ENCODE measurements around the gene TNFRSF13B.
"Not testable (repeated sequence)": the region's sequence is repeated elsewhere in the genome, so short reads cannot be mapped to it uniquely, and the experiment has no call there.

Gene TNFRSF13B

DNA sequence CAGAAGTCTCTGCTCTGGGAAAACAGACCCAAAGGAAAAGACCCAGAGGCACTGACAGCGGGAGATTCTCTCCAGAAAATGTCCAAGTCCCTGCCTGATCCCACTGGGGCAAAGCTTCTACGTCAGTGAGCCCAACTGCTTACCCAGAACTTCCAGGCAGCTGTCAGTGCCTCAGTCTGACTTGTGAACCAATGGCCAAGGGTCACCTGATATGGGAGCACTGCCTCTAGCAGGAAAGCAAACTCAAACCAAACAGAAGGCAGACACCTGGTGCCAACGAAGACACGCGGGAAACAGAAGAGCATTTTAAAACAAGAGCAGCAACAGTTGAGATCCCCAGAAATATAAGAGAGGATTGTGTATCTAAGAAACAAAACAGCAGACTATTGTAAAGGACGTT, 16.9 kb downstream of the TNFRSF13B start:
- H3K4me1 Mint-ChIP-seq, ATAC-seq, H3K4me3 Mint-ChIP-seq, H3K27ac Mint-ChIP-seq, DNase-seq: not testable (repeated sequence)
- peaks cover 0 to 22% of the 10 kb centered on the region in 2 donors for H3K9me3 Mint-ChIP-seq
- H3K27me3 Mint-ChIP-seq = peaks cover 69% of the 10 kb centered on the region

DNA sequence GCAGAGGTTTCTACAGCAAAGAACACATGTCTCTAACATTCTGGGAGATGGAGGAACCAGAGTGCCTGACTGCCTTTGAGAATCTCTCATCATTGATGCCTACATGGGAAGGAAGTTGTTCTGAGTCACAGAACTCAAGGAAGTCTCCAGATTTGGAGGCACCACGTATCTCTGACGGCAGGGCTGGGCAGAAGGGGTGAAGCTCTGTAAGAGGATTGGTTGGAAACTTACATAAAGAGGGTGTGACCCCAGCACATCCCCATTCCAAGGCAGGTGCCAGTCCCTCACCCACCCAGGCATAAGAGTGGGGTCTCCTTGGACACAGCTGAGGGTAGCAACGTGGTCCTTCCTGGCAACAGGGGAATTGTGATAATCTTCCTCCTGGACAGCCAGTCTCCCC, 17.4 kb downstream of the TNFRSF13B start:
- Mint-ChIP-seq H3K27me3 (peaks cover 64% of the 10 kb centered on the region), H3K9me3 (peaks cover 0 to 17% of the 10 kb centered on the region in 2 donors), H3K4me3 (no peak overlapping the region), H3K4me1 (no peaks in the 10 kb centered on the region), H3K27ac (no peak overlapping the region)
- DNase-seq = no peak
- ATAC-seq = no peak

DNA sequence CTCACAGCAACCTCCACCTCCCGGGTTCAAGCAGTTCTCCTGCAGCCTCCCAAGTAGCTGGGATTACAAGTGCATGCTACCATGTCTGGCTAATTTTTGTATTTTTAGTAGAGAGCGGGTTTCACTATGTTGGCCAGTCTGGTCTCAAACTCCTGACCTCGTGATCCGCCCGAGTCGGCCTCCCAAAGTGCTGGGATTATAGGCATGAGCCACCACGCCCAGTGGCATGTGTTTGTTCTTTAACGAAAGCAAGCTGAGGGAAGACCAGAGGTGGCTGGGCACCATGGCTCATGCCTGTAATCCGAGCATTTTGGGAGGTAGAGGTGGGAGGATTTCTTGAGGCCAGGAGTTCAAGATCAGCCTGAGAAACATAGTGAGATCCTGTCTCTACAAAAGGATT, 18.1 kb downstream of the TNFRSF13B start:
- ATAC-seq = no peak
- Mint-ChIP-seq H3K4me3 (no peak overlapping the region), H3K9me3 (peaks cover 5 to 22% of the 10 kb centered on the region in 2 donors), H3K4me1 (no peaks in the 10 kb centered on the region), H3K27me3 (peaks cover 57% of the 10 kb centered on the region), H3K27ac (no peak overlapping the region)
- no peak for DNase-seq

DNA sequence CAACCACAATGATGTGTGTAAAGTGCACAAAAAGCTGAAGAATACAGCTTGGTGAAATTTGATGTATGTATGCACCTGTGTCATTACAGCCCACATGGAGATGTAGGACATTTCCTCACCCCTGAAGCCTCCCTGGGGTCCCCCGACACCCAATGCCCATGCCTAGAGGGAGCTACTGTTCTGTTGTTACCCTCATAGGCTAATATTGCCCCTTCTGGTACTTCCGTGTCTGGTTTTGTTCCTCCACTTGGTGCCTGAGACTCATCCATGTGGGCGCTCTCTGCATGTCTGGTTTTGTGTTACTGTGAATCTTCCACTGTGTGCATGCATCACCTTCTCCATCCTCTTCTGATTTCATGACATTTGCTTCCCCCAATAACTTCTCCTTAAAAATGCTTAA, 18.6 kb downstream of the TNFRSF13B start:
- peaks cover 57% of the 10 kb centered on the region for H3K27me3 Mint-ChIP-seq
- no peak overlapping the region for H3K27ac Mint-ChIP-seq
- no peak overlapping the region for H3K4me3 Mint-ChIP-seq
- no peak for ATAC-seq
- H3K9me3 Mint-ChIP-seq = peaks cover 10 to 27% of the 10 kb centered on the region in 2 donors
- no peak for DNase-seq
- H3K4me1 Mint-ChIP-seq = no peaks in the 10 kb centered on the region

DNA sequence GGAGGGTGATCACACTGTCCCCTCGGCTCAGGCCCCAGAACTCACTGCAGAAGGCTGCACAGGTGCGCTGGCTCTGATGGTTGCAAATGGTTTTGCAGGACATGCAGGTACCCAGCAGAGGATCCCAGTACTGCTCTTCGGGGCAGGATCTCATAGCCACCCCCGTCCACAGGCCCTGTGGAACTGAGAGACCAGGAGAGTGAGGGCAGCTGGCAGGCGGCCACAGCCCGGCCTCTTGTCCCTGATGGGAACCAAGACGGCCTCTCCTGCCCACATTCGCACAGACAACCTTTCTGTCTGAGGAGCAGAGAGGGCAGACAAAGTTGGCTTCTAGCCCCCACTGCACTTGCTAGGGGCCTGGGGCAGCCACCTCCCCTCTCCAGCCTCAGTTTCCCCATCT, 19.5 kb downstream of the TNFRSF13B start:
- DNase-seq = no peak
- no peaks in the 10 kb centered on the region for H3K4me1 Mint-ChIP-seq
- no peak overlapping the region for H3K4me3 Mint-ChIP-seq
- ATAC-seq = no peak
- peaks cover 56% of the 10 kb centered on the region for H3K27me3 Mint-ChIP-seq
- H3K27ac Mint-ChIP-seq = no peak overlapping the region
- peaks cover 10 to 35% of the 10 kb centered on the region in 2 donors for H3K9me3 Mint-ChIP-seq

DNA sequence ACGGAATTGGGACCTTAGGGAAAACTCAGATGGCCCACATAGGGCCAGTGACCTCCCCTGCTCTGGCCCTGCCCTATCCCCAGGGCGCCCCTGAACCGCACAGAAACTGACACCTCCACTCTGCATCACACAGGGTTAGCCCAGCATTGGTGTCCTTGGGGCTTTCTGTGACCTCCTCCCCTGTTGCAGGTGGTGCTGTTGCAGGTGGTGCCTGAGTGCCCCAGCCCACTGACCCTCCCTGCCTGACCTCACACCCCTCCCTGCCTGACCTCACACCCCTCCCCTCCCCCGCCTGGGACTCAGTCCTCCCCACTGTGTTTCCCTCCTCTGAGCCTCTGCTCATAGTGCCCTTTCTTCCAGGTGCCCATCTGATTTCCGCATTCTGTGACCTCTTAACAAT, 21.4 kb downstream of the TNFRSF13B start:
- no peak overlapping the region for H3K27ac Mint-ChIP-seq
- no peak for ATAC-seq
- no peak overlapping the region for H3K4me3 Mint-ChIP-seq
- peaks cover 42% of the 10 kb centered on the region for H3K27me3 Mint-ChIP-seq
- peaks cover 10 to 32% of the 10 kb centered on the region in 2 donors for H3K9me3 Mint-ChIP-seq
- DNase-seq = no peak
- no peaks in the 10 kb centered on the region for H3K4me1 Mint-ChIP-seq

DNA sequence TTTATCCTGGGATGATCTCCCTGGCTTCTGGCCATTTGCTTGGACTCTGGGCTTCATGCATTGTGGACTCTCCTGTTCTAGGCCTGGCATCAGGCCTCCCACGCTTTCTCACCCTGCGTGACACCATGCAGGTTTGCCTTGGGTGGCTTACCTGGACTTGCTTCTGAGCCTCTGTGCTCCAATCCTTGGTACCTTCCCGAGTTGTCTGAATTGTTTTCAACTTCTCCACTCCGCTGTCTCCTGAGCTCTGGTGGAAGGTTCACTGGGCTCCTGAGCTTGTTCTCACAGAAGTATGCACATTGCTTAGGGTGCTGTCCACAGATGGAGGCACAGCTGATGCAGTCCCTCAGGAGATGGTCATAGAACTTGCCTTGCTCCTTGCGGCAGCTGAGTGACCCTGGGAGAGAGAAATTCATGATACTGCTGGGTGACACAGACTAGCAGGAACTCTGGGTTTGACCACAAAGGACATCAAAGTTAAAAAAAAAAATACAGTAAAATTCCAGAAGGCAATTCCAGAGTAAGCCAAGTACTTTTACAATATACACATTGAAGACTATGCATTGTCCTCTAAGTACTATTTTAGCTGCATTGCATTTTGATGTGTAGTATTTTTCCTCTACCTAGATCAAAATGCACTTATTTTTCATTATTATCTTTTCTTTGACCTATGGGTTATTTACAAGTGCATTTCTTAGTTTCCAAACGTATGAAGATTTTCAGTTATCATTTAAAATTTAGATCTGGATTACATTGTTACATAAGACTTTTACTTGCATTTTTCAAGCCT, 23.1 kb downstream of the TNFRSF13B start:
- Mint-ChIP-seq H3K9me3 (peaks cover 10 to 26% of the 10 kb centered on the region in 2 donors), H3K4me3 (no peak overlapping the region), H3K27me3 (peaks cover 31% of the 10 kb centered on the region), H3K27ac (no peak overlapping the region), H3K4me1 (no peaks in the 10 kb centered on the region)
- DNase-seq (no peak), ATAC-seq (no peak)

DNA sequence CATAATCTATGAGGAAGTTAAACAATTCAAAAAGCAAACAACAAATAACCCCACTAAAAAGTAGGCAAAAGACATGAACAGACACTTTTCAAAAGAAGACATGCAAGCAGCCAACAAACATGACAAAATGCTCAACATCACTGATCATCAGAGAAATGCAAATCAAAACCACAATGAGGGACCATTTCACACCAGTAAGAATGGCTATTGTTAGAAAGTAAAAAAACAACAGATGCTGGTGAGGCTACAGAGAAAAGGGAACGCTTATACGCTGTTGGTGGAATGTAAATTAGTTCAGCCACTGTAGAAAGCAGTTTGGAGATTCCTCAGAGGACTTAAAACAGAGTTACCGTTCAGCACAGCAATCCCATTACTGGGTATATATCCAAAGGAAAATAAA, 24.4 kb downstream of the TNFRSF13B start:
- H3K9me3 Mint-ChIP-seq = peaks cover 10 to 26% of the 10 kb centered on the region in 2 donors
- H3K27ac Mint-ChIP-seq = no peak overlapping the region
- ATAC-seq = no peak
- H3K4me1 Mint-ChIP-seq = no peaks in the 10 kb centered on the region
- no peak for DNase-seq
- H3K4me3 Mint-ChIP-seq = no peak overlapping the region
- peaks cover 24% of the 10 kb centered on the region for H3K27me3 Mint-ChIP-seq

DNA sequence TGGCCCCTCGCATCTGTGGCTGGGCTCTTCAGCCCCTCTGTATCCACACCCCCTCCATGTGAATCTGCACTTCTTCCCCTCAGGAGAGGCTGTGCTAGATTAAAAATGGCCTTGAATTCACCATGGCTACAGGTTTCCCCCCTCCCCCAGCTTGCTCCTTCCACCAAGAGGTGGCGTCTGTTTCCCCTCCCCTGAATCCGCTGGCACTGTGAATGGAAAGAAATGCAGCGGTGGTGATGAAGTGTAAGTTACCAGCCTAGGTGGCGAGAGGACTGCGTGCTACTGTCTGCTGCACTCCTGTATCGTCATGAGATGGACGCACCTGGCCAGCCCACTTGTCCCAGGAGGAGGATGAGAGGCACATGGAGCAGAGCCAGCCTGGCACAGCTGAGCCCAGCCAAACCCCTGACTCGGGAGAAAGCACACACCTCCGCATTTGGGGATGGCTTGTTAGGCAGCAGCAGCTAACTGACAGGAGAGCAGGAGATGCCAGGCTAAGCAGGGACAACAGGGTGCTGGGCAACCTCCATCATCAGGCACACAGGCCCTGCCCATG, 26.2 kb downstream of the TNFRSF13B start:
- Mint-ChIP-seq H3K27me3 (peaks cover 20% of the 10 kb centered on the region), H3K4me3 (no peak overlapping the region), H3K27ac (no peak overlapping the region), H3K4me1 (no peaks in the 10 kb centered on the region), H3K9me3 (peaks cover 10 to 23% of the 10 kb centered on the region in 2 donors)
- DNase-seq (no peak), ATAC-seq (no peak)

DNA sequence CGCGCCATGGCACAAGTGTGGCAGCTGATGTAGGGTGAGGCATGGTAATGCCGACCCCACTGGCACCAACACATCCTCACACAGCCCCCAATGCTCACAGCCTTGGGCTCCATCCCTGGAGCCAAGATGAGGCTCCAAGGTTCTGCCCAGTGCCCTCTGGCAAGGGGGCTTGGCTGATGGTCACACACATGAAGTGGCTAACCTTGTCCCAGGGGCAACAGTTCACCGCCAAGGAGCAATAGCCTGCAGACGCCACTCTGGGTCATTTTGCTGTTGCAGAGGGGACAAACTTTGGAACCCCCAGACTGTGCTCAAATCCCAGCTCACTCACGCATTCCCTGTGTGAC, 26.8 kb downstream of the TNFRSF13B start:
- DNase-seq (no peak), ATAC-seq (no peak)
- Mint-ChIP-seq H3K27me3 (peaks cover 15% of the 10 kb centered on the region), H3K9me3 (peaks cover 10 to 19% of the 10 kb centered on the region in 2 donors), H3K4me3 (no peak overlapping the region), H3K27ac (no peak overlapping the region), H3K4me1 (no peaks in the 10 kb centered on the region)

DNA sequence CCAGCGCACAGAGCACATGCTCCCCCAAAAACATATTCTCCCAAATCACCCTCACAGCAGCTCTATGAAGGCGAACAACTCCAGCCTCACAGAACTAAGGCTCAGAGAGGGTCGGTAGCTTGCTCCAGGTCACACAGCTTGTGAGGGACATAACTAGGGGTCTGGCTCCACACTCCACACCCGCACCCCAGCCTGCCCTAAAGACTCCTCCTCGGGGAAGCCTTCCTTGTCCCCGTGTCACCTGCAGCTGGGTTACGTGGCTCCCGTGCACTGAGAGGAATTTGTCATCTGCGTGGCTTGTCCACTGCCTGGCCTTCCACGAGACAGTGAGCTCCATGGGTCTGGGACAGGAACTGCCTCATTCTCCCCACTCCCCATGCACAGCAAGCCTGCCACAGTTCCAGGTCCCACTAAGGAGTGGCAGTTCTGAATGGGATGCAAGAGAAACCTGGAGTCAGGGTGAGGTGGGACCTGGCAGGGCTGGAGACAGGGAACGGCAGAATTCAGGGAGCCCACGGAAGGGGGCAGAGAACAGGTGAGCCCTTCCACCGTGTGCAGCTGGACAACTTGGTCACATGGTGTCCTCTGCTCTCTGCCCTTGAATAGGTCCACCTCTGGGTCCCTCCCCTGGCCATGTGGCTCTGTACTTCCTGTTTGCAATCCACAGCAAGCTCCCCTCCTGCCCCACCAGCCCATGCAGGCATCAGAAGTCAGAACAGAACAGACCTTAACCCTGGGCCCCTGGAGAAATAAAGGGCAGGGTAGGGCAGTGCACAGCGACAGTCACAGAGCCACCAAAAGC, 27.4 kb downstream of the TNFRSF13B start:
- Mint-ChIP-seq H3K4me1 (no peaks in the 10 kb centered on the region), H3K27me3 (peaks cover 15% of the 10 kb centered on the region), H3K4me3 (no peak overlapping the region), H3K9me3 (peaks cover 10 to 19% of the 10 kb centered on the region in 2 donors), H3K27ac (no peak overlapping the region)
- DNase-seq = no peak
- ATAC-seq = no peak

DNA sequence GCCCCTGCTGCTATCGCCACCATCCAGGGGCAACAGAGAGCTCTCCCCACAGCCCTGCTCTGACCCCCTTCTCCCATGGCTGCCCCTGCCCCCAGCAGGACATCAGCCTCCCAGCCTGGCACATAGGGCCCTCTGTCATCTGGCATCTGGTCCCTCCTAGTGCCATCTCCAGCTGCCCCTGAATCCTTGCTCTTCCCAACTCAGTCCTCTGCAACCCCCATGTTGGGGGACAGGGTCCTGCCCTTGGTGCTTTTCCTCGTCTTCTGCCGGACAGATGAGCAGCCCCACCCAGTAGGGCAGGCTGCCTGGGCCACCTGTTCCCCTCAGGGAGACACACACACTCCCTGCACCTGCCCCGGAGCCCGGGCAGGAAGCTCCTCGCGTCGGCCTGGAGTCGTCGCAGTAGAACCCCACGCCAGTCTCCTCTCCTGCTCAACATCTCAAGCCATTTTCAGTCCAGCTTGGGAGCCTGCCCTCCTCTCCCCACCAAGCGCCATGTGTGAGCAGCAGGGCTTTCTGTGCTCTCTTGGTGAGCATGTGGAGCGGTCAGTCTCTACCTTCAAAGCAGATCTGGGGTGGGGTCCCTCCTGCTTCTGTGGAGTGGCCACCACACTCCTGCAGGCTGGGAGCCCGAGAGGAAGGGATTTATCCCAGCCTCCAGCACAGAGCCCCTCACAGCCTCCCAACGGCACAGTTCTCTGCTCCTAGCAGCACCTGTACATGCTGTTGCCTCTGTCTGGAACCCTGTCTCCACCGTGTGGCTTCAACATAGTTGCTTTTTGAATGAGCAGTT, 28.2 kb downstream of the TNFRSF13B start:
- H3K4me3 Mint-ChIP-seq = no peak overlapping the region
- no peaks in the 10 kb centered on the region for H3K4me1 Mint-ChIP-seq

DNA sequence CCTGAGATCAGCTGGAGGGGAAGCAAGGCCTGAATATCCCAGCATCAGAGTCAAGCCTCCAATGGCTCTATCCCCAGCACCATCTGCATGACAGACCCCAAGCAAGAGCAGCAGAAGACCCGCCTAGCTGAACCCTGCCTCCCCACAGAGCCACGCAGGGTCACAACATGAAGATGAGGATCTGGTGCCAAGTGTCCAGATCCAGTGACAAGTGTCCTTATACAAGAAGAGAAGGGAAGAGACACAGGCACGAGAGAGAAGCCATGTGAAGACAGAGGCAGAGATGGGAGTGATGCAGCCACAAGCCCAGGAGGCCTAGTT, 28.9 kb downstream of the TNFRSF13B start:
- no peak for ATAC-seq

More for the DNA sequence above, 28.2 kb downstream of the TNFRSF13B start:
- no peak for ATAC-seq
- Mint-ChIP-seq H3K27me3 (peaks cover 15% of the 10 kb centered on the region), H3K9me3 (peaks cover 4 to 12% of the 10 kb centered on the region in 2 donors), H3K27ac (peak overlapping the region in 1 of 2 donors; percentile 9)
- no peak for DNase-seq

DNA sequence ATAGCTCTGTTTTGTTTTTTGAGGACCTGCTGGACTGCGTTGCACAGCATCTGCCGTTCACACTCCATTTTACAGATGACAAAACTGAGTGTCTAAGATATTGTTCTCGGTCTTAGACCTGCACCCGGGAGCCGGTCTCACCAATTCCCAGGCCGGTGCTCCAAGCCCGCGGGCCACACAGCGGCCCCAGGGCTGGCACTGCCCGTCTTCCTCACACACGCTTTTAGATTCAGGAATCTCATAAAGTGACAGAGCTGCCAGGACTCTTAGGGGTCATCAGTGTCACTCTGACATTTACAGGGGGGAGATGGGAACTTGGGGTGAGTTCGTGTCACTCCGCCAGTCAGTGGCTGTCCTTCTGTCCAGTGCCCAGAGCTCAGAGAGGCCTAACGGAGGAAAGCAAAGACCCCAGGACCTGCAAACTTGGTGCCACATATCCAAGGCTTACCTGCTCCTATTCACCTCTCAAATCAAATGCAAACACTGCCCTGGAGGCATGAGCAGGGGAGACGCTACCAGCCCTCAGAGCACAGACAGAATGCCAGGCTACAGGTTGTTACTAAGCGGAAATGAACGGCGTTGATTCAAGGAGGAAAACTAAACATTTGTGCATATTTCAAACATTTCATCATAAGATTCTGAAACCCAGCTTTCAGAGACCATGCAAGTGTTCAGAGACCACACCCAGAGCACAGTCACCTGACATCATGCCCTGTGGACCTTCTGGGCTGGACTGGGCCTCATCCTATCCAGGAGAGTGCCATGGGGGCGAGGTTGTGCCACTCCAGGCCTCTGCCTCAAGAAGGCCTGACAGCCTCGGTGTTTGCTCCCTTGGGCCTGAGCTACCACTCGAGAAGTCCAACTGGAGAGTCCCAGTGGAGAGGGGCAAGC, 29.5 kb downstream of the TNFRSF13B start:
- no peak for ATAC-seq
- peaks cover 22% of the 10 kb centered on the region for H3K27me3 Mint-ChIP-seq
- H3K4me3 Mint-ChIP-seq = no peak overlapping the region
- no peak overlapping the region for H3K27ac Mint-ChIP-seq
- no peaks in the 10 kb centered on the region for H3K9me3 Mint-ChIP-seq
- no peaks in the 10 kb centered on the region for H3K4me1 Mint-ChIP-seq
- no peak for DNase-seq

More for the DNA sequence above, 28.9 kb downstream of the TNFRSF13B start:
- Mint-ChIP-seq H3K27me3 (peaks cover 18% of the 10 kb centered on the region), H3K9me3 (peaks cover 0 to 4% of the 10 kb centered on the region in 2 donors), H3K4me3 (no peak overlapping the region), H3K4me1 (no peaks in the 10 kb centered on the region), H3K27ac (no peak overlapping the region)
- no peak for DNase-seq
